Cerebellar nuclear complex (tissue), 1 donor: Measurements from ENCODE around the gene ZFYVE27.

Source experiments
- DNase-seq, 2 experiments: peaks; one replicate each; lab custom pipeline; 2025; lab: John Stamatoyannopoulos, UW

Gene ZFYVE27

GRCh38 chr10:97771055-97771891 is 34.3 kb downstream of the ZFYVE27 start:
- no peak for DNase-seq

GRCh38 chr10:97771913-97772823 is 35.2 kb downstream of the ZFYVE27 start, which contains the start of gene SFRP5:
TSS of gene SFRP5 (minus strand) at chr10:97771999. CDS start at chr10:97771833, 166 bp downstream.
- DNase-seq = no peak

GRCh38 chr10:97773096-97773495 is 36.2 kb downstream of the ZFYVE27 start:
- DNase-seq = no peak

GRCh38 chr10:97774811-97775294 is 37.9 kb downstream of the ZFYVE27 start:
- DNase-seq = peak in 1 of 2 experiments; percentile 29

GRCh38 chr10:97777143-97777542 is 40.2 kb downstream of the ZFYVE27 start:
- DNase-seq = no peak

- no peak for DNase-seq
Observed at GRCh38 chr10:97778452-97779302, 41.7 kb downstream of the ZFYVE27 start.

GRCh38 chr10:97779492-97779891 is 42.6 kb downstream of the ZFYVE27 start:
- no peak for DNase-seq

- no peak for DNase-seq
Observed at GRCh38 chr10:97779975-97780374, 43.0 kb downstream of the ZFYVE27 start.

- DNase-seq = no peak
Observed at GRCh38 chr10:97780841-97781617, 44.1 kb downstream of the ZFYVE27 start.

GRCh38 chr10:97781618-97782331 is 44.8 kb downstream of the ZFYVE27 start:
- no peak for DNase-seq

GRCh38 chr10:97782455-97783228 is 45.7 kb downstream of the ZFYVE27 start:
- DNase-seq = no peak

GRCh38 chr10:97784200-97784810 is 47.4 kb downstream of the ZFYVE27 start:
- no peak for DNase-seq

- no peak for DNase-seq
Observed at GRCh38 chr10:97785231-97785630, 48.3 kb downstream of the ZFYVE27 start.

GRCh38 chr10:97785731-97786130 is 48.8 kb downstream of the ZFYVE27 start:
- DNase-seq = no peak

GRCh38 chr10:97788552-97789442 is 51.9 kb downstream of the ZFYVE27 start:
- no peak for DNase-seq

GRCh38 chr10:97789770-97790397 is 53.0 kb downstream of the ZFYVE27 start:
- no peak for DNase-seq
